Measurements from ENCODE around the gene HSD17B12.

HSD17B12 gene

GRCh38 chr11:43835104-43835503 is 154.6 kb downstream of the HSD17B12 start:
- Histone ChIP-seq H3K4me2 (ENCODE audit: low read length) (no peak overlapping the region), H3K9me3 (replicated peaks; ENCODE audit: low read length) (no peaks in the 10 kb centered on the region), H3K36me3 (ENCODE audit: insufficient read depth, low read length) (peaks cover 6% of the 10 kb centered on the region), H3K4me3 (ENCODE audit: low read length) (no peak overlapping the region), H3K4me1 (ENCODE audit: control insufficient read depth, insufficient read depth, low read length) (peaks cover 14% of the 10 kb centered on the region), H3K27me3 (ENCODE audit: control insufficient read depth, insufficient read depth, low read length) (no peaks in the 10 kb centered on the region), H3K9ac (ENCODE audit: low read depth, low read length) (no peak overlapping the region)

DNA sequence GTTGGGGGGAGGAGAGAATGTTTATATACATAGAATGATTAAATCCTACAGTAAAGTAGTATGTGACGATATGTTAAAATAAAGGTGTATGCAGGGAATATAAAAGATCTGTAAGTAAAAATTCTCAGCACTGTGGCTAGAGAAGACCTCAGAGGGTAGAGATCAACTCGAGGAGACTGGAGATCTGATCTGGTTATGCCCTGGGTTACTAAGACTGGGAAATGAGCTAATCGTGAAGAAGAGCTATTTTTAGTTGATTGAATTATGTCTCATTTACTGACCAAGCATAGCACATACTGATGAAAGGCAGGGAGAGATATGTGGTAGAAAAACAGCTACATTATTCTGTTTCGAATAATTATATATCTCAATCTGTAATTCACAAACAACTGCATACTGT is 157.3 kb downstream of the HSD17B12 start:
- Histone ChIP-seq H3K27me3 (ENCODE audit: control insufficient read depth, insufficient read depth, low read length) (no peaks in the 10 kb centered on the region), H3K4me1 (ENCODE audit: control insufficient read depth, insufficient read depth, low read length) (no peaks in the 10 kb centered on the region), H3K36me3 (ENCODE audit: insufficient read depth, low read length) (peaks cover 6% of the 10 kb centered on the region), H3K4me2 (ENCODE audit: low read length) (no peak overlapping the region), H3K4me3 (ENCODE audit: low read length) (no peak overlapping the region), H3K9ac (ENCODE audit: low read depth, low read length) (no peak overlapping the region), H3K9me3 (replicated peaks; ENCODE audit: low read length) (no peaks in the 10 kb centered on the region)

DNA sequence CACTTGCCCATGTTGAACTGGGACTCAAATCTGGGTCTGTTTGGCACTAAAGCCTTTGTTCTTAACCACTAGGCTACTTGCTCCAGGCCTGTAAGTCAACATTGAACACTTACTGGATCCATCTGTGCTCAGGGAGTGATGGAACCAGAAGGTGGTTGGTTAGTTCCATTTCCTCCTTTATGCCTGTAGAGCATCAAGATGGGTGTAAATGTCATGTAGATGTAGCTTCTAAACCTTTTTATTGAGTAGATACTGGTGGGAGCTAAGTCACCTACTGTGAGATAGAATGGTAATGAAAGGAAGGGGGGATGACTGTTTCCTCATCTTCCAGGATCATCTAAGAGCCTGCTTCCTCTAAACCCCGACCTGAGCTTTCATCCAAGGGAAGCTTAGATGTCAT is 161.5 kb downstream of the HSD17B12 start:
- H3K4me1 ChIP-seq (ENCODE audit: control insufficient read depth, insufficient read depth, low read length): no peaks in the 10 kb centered on the region
- H3K4me3 ChIP-seq (ENCODE audit: low read length): no peak overlapping the region
- H3K27me3 ChIP-seq (ENCODE audit: control insufficient read depth, insufficient read depth, low read length): no peaks in the 10 kb centered on the region
- H3K4me2 ChIP-seq (ENCODE audit: low read length): no peak overlapping the region
- no peak overlapping the region for H3K9ac ChIP-seq (ENCODE audit: low read depth, low read length)
- H3K9me3 ChIP-seq (replicated peaks; ENCODE audit: low read length): no peaks in the 10 kb centered on the region
- no peaks in the 10 kb centered on the region for H3K36me3 ChIP-seq (ENCODE audit: insufficient read depth, low read length)

DNA sequence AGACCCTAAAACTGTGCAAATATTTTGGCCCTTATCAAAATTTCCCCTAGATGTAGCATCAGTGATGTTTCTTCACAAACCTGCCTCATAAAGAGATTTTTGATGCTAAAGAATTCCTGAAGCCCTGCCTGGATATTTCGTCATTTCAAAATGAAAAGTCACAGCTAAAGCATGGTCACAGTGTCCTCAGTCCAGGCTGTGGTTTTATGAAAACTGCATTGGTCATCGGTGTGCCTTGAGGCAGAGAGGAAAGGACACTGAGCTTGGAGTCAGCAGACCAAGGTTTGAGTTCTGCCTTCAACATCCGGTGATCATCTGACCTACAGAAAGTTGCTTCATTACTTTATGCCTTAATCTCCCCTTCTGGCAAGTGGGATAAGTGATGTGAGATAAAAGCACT is 165.3 kb downstream of the HSD17B12 start:
- Histone ChIP-seq H3K36me3 (ENCODE audit: insufficient read depth, low read length) (no peaks in the 10 kb centered on the region), H3K4me2 (ENCODE audit: low read length) (no peak overlapping the region), H3K4me3 (ENCODE audit: low read length) (no peak overlapping the region), H3K4me1 (ENCODE audit: control insufficient read depth, insufficient read depth, low read length) (no peaks in the 10 kb centered on the region), H3K9me3 (replicated peaks; ENCODE audit: low read length) (no peaks in the 10 kb centered on the region), H3K9ac (ENCODE audit: low read depth, low read length) (no peak overlapping the region), H3K27me3 (ENCODE audit: control insufficient read depth, insufficient read depth, low read length) (no peaks in the 10 kb centered on the region)

- Histone ChIP-seq H3K4me2 (ENCODE audit: low read length) (no peak overlapping the region), H3K4me1 (ENCODE audit: control insufficient read depth, insufficient read depth, low read length) (no peaks in the 10 kb centered on the region), H3K4me3 (ENCODE audit: low read length) (no peak overlapping the region), H3K36me3 (ENCODE audit: insufficient read depth, low read length) (peaks cover 8% of the 10 kb centered on the region), H3K27me3 (ENCODE audit: control insufficient read depth, insufficient read depth, low read length) (no peaks in the 10 kb centered on the region), H3K9ac (ENCODE audit: low read depth, low read length) (no peak overlapping the region), H3K9me3 (replicated peaks; ENCODE audit: low read length) (no peaks in the 10 kb centered on the region)
Measured at GRCh38 chr11:43852057-43852636, 171.6 kb downstream of the HSD17B12 start.

DNA sequence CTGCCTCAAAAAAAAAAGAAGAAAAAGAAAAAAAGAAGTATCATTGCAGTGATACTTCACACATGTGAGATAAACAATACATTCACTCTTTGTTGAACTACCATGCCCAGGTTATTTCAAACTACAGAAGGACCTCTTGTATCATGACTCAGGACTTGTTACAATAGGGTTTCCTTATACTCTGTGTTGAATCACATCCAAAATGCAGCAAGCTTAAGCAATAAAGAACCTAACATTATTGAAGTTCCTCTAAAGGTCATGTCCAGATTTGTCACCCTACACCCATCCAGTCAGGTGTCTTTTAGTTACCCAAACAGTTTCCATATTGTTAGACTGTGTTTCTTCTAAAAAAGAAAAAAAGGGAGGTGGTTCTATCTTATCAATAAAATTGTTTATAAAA is 173.2 kb downstream of the HSD17B12 start:
- Histone ChIP-seq H3K4me2 (ENCODE audit: low read length) (no peak overlapping the region), H3K36me3 (ENCODE audit: insufficient read depth, low read length) (peaks cover 8% of the 10 kb centered on the region), H3K27me3 (ENCODE audit: control insufficient read depth, insufficient read depth, low read length) (no peaks in the 10 kb centered on the region), H3K9me3 (replicated peaks; ENCODE audit: low read length) (no peaks in the 10 kb centered on the region), H3K4me3 (ENCODE audit: low read length) (no peak overlapping the region), H3K9ac (ENCODE audit: low read depth, low read length) (no peak overlapping the region), H3K4me1 (ENCODE audit: control insufficient read depth, insufficient read depth, low read length) (no peaks in the 10 kb centered on the region)

- no peaks in the 10 kb centered on the region for H3K9me3 ChIP-seq (replicated peaks; ENCODE audit: low read length)
- no peak overlapping the region for H3K4me2 ChIP-seq (ENCODE audit: low read length)
- H3K9ac ChIP-seq (ENCODE audit: low read depth, low read length): no peak overlapping the region
- H3K4me3 ChIP-seq (ENCODE audit: low read length): no peak overlapping the region
- no peaks in the 10 kb centered on the region for H3K4me1 ChIP-seq (ENCODE audit: control insufficient read depth, insufficient read depth, low read length)
- H3K27me3 ChIP-seq (ENCODE audit: control insufficient read depth, insufficient read depth, low read length): no peaks in the 10 kb centered on the region
- peaks cover 8% of the 10 kb centered on the region for H3K36me3 ChIP-seq (ENCODE audit: insufficient read depth, low read length)
Measured at GRCh38 chr11:43856993-43857392, 176.5 kb downstream of the HSD17B12 start.

GRCh38 chr11:43861141-43861540 is 180.6 kb downstream of the HSD17B12 start:
- H3K4me1 ChIP-seq (ENCODE audit: control insufficient read depth, insufficient read depth, low read length): no peaks in the 10 kb centered on the region
- no peaks in the 10 kb centered on the region for H3K27me3 ChIP-seq (ENCODE audit: control insufficient read depth, insufficient read depth, low read length)
- peaks cover 1% of the 10 kb centered on the region for H3K36me3 ChIP-seq (ENCODE audit: insufficient read depth, low read length)
- no peak overlapping the region for H3K4me2 ChIP-seq (ENCODE audit: low read length)
- H3K9ac ChIP-seq (ENCODE audit: low read depth, low read length): no peak overlapping the region
- no peaks in the 10 kb centered on the region for H3K9me3 ChIP-seq (replicated peaks; ENCODE audit: low read length)
- H3K4me3 ChIP-seq (ENCODE audit: low read length): no peak overlapping the region

GRCh38 chr11:43866520-43866919 is 186.0 kb downstream of the HSD17B12 start:
- Histone ChIP-seq H3K4me3 (ENCODE audit: low read length) (no peak overlapping the region), H3K27me3 (ENCODE audit: control insufficient read depth, insufficient read depth, low read length) (peaks cover 9% of the 10 kb centered on the region), H3K4me2 (ENCODE audit: low read length) (no peak overlapping the region), H3K9ac (ENCODE audit: low read depth, low read length) (no peak overlapping the region), H3K36me3 (ENCODE audit: insufficient read depth, low read length) (no peaks in the 10 kb centered on the region), H3K4me1 (ENCODE audit: control insufficient read depth, insufficient read depth, low read length) (peaks cover 9% of the 10 kb centered on the region), H3K9me3 (replicated peaks; ENCODE audit: low read length) (no peaks in the 10 kb centered on the region)

DNA sequence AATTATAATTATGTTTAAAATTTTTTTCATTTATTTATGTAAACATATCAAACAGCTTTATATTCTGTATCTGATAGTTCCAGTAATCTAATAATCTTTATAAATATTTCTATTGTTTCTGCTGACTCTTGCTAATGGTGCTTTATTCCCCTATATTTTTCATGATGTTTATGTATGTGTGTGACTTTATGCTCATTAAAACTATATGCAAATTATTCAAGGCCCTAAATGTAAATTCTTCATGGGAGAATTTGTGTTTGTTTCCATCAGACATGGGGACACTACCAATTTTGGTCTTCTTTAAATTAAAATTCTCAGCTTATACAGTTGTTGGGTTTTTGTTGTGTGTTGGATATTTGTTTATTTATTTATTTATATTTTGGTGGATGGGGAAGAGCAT is 186.4 kb downstream of the HSD17B12 start:
- H3K36me3 ChIP-seq (ENCODE audit: insufficient read depth, low read length): no peaks in the 10 kb centered on the region
- peaks cover 12% of the 10 kb centered on the region for H3K27me3 ChIP-seq (ENCODE audit: control insufficient read depth, insufficient read depth, low read length)
- no peak overlapping the region for H3K4me3 ChIP-seq (ENCODE audit: low read length)
- H3K9ac ChIP-seq (ENCODE audit: low read depth, low read length): no peak overlapping the region
- peaks cover 9% of the 10 kb centered on the region for H3K4me1 ChIP-seq (ENCODE audit: control insufficient read depth, insufficient read depth, low read length)
- no peak overlapping the region for H3K4me2 ChIP-seq (ENCODE audit: low read length)
- H3K9me3 ChIP-seq (replicated peaks; ENCODE audit: low read length): no peaks in the 10 kb centered on the region

- no peaks in the 10 kb centered on the region for H3K36me3 ChIP-seq (ENCODE audit: insufficient read depth, low read length)
- peaks cover 28% of the 10 kb centered on the region for H3K27me3 ChIP-seq (ENCODE audit: control insufficient read depth, insufficient read depth, low read length)
- peaks cover 9% of the 10 kb centered on the region for H3K4me1 ChIP-seq (ENCODE audit: control insufficient read depth, insufficient read depth, low read length)
- H3K9ac ChIP-seq (ENCODE audit: low read depth, low read length): no peak overlapping the region
- no peaks in the 10 kb centered on the region for H3K9me3 ChIP-seq (replicated peaks; ENCODE audit: low read length)
- peak overlapping the region; percentile 4 for H3K4me2 ChIP-seq (ENCODE audit: low read length)
- no peak overlapping the region for H3K4me3 ChIP-seq (ENCODE audit: low read length)
Measured at GRCh38 chr11:43868852-43869567, 188.5 kb downstream of the HSD17B12 start.

GRCh38 chr11:43871051-43871450 is 190.5 kb downstream of the HSD17B12 start:
- H3K9me3 ChIP-seq (replicated peaks; ENCODE audit: low read length): no peaks in the 10 kb centered on the region
- H3K4me1 ChIP-seq (ENCODE audit: control insufficient read depth, insufficient read depth, low read length): peaks cover 9% of the 10 kb centered on the region
- no peak overlapping the region for H3K9ac ChIP-seq (ENCODE audit: low read depth, low read length)
- no peak overlapping the region for H3K4me2 ChIP-seq (ENCODE audit: low read length)
- H3K27me3 ChIP-seq (ENCODE audit: control insufficient read depth, insufficient read depth, low read length): peaks cover 39% of the 10 kb centered on the region
- H3K36me3 ChIP-seq (ENCODE audit: insufficient read depth, low read length): no peaks in the 10 kb centered on the region
- no peak overlapping the region for H3K4me3 ChIP-seq (ENCODE audit: low read length)

Measured in skeletal muscle satellite cell (primary cell).